Left ventricle myocardium superior (tissue), 1 donor: ENCODE measurements around the gene MAP3K9. TPM values are rescaled to one million over a fixed set of nuclear protein-coding genes. Genes with fewer than 3 reads are reported as not detected.

Experiments used
- ATAC-seq: fragments of 200-7000 bp; cut with Tn5 transposase; one replicate; pipeline ENCODE4 v1.9.1; 2020; ENCODE audit warnings: mild to moderate bottlenecking, moderate library complexity
- DNase-seq: peaks from one replicate; pipeline ENCODE4 v3.0.0-alpha.2; 2020
- intact Hi-C: fragments of 100-400 bp; cut with micrococcal nuclease; formaldehyde crosslinking; loops from one replicate; pipeline ENCODE4 v1.11.0; 2022
- total RNA-seq: library from RNA; stranded (reverse); fragmentation: NEBNext Ultra II Directional; extraction: Animal tissue kit (Norgen Biotek cat#: 25700); gene quantifications from one replicate; pipeline ENCODE4 v1.2.1, GENCODE V29; 2021
- donor health status: DM: no; HTN: yes; CAD: no; lungs with severe emphysema.

The MAP3K9 gene
- total RNA-seq, 1 donor from 2014 or later = 1.6 TPM

DNA sequence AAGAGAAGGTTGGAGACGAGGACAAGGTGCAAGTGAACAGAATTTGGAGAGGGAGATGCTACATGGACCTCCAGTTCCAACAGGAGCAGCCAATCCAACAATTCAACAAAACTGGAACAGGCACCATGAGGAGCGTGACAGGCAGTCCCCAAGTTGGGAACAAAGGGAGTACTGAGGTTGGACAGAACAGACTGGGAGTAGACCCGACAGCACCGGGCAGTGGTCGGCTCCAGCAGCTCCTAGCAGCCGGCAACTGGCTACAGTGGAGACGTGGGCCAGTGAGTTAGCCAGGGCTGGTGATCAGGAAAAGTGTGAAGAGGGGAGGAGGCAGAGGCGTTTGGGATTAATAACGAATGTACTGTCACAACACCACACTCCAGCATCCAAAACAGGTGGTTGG, 16.4 kb downstream of the MAP3K9 start:
- DNase-seq (no peak), ATAC-seq (no peak)
- intact Hi-C loops = no loop called here

DNA sequence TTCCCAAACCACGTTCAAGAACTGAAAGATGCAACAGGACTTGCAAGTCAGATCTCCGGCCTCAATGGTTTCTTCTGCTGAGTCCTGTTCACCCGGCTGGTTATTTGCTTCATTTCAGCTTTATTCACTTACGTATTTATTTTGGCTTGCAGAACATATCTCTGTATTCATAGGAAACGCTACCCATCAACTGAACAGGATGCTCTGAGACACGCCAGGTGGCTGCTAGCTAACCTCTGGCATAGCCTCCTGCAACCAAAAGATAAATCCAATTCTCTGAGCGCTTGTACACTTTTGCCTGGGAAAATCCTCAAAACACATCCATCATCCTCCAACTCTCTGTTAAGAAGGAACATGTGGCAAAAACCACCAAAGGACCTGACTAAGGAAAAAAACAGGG, 17.3 kb downstream of the MAP3K9 start:
- no peak for DNase-seq
- no peak for ATAC-seq
- intact Hi-C loops = no loop called here

DNA sequence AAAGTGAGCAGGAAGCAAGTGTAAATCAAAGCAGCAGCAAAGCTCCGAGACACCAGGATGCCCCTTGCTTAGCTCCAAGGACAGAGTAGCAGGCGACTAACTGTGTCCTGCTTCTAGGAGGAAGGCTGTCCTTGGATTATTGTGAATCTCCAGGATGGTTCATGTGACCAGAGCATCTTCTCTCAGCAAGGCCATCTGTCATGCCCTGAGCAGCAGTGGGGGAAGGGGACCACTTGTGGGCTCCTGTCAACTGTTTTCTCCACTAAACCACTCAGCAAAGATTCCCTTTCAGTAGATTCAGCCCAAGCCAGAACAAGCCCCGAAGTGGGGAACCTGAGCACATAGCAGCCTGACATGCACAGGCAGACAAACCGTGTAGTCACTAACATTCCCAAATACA, 19.4 kb downstream of the MAP3K9 start:
- ATAC-seq (no peak), DNase-seq (no peak)
- intact Hi-C loops = no loop called here

GRCh38 chr14:70789361-70789760, 20.0 kb downstream of the MAP3K9 start:
- DNase-seq (no peak), ATAC-seq (no peak)
- intact Hi-C loops = no loop called here

DNA sequence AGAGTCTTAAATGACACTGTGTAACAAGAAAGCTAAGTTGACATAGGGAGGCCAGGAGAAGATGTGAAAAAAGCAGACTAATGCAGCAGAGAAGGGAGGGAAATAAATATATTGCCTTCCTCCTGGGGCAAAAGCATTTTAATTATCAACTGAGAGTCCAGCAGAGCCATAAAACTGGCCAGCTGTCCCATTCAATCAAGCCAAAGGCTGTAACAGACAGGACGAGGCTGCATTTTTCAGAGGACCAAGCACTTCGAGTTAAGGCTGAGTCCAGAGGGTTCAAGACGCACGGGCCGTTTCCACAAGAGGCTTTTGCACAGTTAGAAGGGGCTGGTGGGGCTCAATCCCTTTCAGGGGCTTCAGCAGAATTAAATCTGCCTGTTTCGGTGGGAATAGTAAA, 20.4 kb downstream of the MAP3K9 start:
- intact Hi-C loops = no loop called here
- no peak for ATAC-seq
- DNase-seq = no peak

- ATAC-seq = no peak
- DNase-seq = no peak
- intact Hi-C loops = no loop called here
Measured at GRCh38 chr14:70785556-70785955, 23.8 kb downstream of the MAP3K9 start.

GRCh38 chr14:70784886-70785285, 24.4 kb downstream of the MAP3K9 start:
- ATAC-seq (no peak), DNase-seq (no peak)
- intact Hi-C loops = no loop called here

DNA sequence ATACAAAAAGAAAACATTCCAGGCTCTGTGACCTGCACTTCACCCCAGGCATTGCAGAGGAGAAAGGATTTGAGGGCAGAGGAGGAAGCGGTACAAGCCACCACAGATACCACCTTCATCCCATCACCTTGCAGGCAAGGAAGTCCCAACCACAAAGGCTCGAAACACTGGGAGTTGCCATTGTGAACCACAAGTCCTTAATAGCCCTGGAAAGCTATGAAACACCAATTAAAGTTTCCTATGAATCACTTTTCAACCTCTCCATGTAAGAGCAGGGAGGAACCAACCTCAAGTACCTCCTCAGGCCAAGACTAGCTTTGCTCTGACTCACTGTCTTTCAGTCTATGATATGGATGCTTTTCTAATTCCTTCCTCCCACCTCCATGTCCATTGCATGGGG, 27.0 kb downstream of the MAP3K9 start:
- intact Hi-C loops = no loop called here
- DNase-seq (no peak), ATAC-seq (no peak)

- DNase-seq (peak; percentile 42), ATAC-seq (peak; percentile 13)
- intact Hi-C loops = no loop called here
Measured at GRCh38 chr14:70780396-70781075, 28.8 kb downstream of the MAP3K9 start.

DNA sequence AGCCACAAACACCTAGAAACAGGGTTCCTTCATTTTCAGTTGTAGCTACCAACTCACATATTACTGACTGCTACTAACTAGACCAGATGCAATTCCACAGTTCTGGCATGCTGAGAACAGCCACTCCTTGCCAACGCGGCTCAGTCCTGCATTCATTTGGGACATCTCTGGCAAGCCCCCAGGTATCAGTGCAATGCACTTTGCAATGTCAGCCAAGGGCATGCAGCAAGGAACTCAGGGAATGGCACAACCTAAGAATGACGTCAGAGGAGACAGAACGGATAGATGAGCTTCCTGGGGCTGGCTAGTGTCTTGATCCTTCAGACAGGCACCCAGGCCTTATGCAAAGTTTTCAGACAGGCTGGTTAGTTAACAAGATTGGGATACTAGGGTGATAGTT, 29.6 kb downstream of the MAP3K9 start:
- intact Hi-C loops = no loop called here

GRCh38 chr14:70776197-70776596, 33.1 kb downstream of the MAP3K9 start:
- intact Hi-C loops = no loop called here
- DNase-seq (no peak), ATAC-seq (no peak)

More for the DNA sequence above, 29.6 kb downstream of the MAP3K9 start:
- DNase-seq (peak; percentile 52), ATAC-seq (peak; percentile 90)

DNA sequence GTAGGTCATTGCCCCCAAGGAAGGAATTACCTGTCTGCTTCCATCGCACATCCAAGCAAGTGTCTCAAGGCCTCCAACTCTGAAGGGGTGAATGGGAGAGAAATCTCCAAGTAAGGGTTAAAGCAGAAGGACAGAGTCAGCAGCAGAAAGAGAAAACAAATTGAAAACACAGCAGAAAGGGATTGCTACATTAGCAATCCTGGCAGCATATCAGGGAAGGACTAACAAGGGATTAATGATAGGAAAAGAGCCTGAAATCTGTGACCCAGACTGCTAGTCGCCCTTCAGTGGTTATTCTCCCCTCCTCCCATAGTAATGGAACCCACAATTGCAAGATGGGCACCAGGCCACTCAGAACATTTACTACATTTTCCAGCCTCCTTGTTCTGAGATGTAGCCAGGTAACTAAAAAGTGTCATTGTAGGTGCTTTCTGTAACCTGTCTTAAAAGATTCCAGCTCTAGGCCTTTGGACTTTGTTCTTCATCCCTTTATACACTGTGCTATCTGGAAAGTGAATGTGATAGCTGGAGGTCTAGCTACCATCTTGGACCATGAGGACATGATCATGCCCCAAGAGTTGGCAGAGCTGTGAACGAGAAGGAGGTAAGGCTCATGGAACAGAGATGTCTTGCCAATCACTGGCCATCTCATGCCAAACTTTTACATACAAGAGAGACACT, 36.0 kb downstream of the MAP3K9 start:
- ATAC-seq = no peak
- intact Hi-C loops = no loop called here
- DNase-seq = no peak

GRCh38 chr14:70771781-70772212, 37.5 kb downstream of the MAP3K9 start:
- DNase-seq = no peak
- no peak for ATAC-seq
- intact Hi-C loops = no loop called here

GRCh38 chr14:70770490-70770889, 38.8 kb downstream of the MAP3K9 start:
- intact Hi-C loops = no loop called here
- no peak for ATAC-seq
- no peak for DNase-seq

DNA sequence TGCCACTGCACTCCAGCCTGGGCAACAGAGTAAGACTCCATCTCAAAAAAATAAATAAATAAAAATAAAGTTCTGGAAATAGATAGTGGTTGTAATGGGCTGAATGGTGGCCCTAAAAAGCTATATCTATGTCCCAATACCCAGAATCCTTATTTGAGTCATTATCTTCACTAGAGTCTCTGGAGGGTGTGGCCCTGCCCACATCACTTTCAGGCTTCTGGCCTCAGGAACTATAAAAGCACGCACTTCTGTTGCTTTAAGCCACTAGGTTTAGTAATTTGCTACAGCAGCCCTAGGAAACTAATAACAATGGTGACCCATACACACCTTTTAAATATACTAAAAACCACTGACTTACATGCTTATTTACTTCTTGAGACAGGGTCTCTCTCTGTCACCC, 49.9 kb downstream of the MAP3K9 start:
- ATAC-seq = no peak
- no peak for DNase-seq
- intact Hi-C loops = no loop called here

- ATAC-seq = no peak
- intact Hi-C loops = no loop called here
- no peak for DNase-seq
Measured at GRCh38 chr14:70755655-70756054, 53.7 kb downstream of the MAP3K9 start.

DNA sequence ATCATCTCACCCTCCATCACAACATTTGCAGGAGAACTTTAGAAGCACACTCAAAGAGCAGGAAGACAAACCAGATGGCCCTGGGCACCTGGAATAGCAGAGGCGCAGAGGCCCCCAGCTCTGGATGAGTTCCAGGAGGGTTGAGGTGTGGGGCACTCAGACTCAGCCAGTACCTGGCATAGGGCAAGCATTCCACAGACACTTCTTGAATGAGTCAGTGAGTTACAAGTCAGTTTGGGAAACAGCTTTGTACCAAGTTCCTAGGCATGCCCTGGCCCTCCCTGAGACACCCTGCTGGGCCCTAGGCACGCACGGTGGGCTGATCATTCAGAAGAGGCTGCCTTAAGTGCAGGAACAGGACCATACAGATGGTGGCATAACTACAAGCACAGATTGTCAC, 54.3 kb downstream of the MAP3K9 start:
- DNase-seq = peak; percentile 39
- intact Hi-C loops = no loop called here
- ATAC-seq = peak; percentile 82

DNA sequence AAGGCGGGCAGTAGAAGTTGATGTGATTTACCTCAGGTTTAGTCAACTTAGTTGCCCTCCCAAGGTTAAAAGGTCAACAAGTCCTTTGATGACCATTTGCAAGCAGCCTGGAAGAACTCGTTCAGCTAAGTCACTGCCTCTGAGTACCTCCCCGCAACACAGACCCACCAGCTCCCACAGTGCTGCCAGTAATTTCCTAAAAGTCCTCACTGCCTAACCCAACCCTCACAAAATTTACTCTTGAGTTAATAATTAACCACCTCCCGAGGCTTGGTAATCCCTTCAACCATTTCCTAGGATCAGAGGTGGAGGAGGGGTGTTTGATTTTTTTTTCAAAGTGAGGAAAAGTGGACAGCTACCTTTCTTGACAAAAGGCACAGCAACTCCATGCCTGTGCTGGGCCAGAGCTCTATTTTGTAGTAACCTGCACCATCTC, 55.8 kb downstream of the MAP3K9 start:
- ATAC-seq (no peak), DNase-seq (no peak)
- intact Hi-C loops = no loop called here

DNA sequence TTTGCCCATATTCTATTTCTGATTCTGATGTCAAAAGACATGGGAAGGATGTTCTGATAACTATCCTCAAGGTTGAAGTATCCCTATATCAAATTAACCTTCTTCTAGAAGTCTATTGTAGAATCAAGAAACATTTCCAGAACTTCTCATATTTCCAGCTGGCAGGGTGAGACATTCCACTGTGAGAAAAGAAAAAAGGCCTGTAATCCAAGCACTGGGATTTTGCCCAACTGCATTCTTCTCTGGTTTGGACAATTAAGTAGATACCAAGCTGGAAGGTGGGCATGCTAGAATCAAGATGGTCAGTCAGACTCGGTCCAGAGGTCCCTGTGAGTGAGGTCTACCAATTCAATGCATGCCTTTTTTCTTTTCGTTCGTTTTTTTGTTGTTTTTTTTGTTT, 60.9 kb downstream of the MAP3K9 start:
- DNase-seq (no peak), ATAC-seq (no peak)
- intact Hi-C loops = no loop called here

GRCh38 chr14:70744641-70745040, 64.7 kb downstream of the MAP3K9 start:
- intact Hi-C loops = no loop called here
- ATAC-seq = no peak

DNA sequence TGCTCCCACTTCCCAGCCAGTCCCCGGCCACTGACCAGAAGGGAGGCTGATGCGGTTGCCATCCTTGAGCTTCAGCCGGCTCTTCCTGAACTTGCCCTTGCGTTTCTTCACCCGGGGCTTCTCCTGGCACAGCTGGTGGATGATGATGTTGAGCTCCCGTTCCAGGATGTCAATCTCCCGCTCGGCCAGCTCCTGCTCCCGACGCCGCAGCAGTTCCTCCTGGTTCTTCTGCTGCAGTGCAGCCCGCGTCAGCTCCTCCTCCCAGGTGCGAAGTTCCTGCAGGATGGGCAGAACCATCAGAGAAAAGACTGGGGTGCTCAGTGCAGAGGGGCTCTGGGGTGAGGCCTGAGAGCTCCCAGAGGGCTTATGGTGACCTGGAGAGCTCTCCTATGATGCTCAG, 67.0 kb downstream of the MAP3K9 start:
- no peak for DNase-seq
- intact Hi-C loops = no loop called here
- no peak for ATAC-seq

More at GRCh38 chr14:70744641-70745040, 64.7 kb downstream of the MAP3K9 start:
- DNase-seq = no peak
